ENCODE measurements around the gene UBE2I.

- TF ChIP-seq CTCF (conservative IDR thresholded peaks at IDR 0.05; ENCODE audit: low read length) (no peak), EZH2phosphoT487 (IDR thresholded peaks at IDR 0.05; ENCODE audit: borderline replicate concordance, low read depth, low read length) (no peak)
These were observed 17.0 kb downstream of the UBE2I start for GRCh38 chr16:1326391-1326790.

Measured in OCI-LY7 (cell line).